Activated CD4-positive, alpha-beta T cell treated with anti-CD3 and anti-CD28 coated beads, Interleukin-2, amount 50 U/mL, for 48 hours (primary cell): Measurements from ENCODE around the gene ZNF273.
"Not testable (repeated sequence)": the region's sequence is repeated elsewhere in the genome, so short reads cannot be mapped to it uniquely, and the experiment has no call there.

Source experiments
- DNase-seq, 2 experiments: peaks; one replicate each; pipeline ENCODE4 v3.0.0-alpha.2; 2020

Gene ZNF273

DNA sequence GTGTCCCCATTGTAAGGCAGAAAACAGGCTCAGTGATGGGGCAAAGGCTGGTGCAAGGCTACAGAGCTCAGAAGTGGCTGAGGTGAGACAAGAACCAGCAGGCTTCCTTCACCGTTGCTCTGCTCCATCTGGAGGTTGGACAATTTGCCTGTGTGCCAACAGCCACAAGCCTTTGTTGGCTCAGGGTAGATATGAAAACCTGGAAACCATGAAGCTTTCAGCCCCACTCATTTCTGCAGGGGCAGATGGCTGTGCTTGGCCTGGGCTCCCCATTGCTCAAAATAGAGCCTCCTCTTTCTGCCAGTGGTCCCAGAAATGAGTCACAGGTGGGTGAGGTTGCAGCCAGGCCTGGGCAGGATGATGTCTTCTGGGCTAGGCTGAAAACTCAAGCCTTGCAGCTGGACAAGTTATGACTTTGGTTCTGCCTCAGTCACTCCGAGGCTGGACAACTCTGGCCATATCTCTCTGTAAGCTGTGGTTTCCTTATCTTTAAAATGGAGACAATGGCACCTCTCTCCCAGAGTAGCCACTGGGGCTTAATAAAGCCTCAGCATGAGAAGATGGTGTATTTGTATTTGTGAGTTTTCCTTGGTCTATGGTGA is 12.2 kb upstream of the ZNF273 start:
- no peak for DNase-seq

DNA sequence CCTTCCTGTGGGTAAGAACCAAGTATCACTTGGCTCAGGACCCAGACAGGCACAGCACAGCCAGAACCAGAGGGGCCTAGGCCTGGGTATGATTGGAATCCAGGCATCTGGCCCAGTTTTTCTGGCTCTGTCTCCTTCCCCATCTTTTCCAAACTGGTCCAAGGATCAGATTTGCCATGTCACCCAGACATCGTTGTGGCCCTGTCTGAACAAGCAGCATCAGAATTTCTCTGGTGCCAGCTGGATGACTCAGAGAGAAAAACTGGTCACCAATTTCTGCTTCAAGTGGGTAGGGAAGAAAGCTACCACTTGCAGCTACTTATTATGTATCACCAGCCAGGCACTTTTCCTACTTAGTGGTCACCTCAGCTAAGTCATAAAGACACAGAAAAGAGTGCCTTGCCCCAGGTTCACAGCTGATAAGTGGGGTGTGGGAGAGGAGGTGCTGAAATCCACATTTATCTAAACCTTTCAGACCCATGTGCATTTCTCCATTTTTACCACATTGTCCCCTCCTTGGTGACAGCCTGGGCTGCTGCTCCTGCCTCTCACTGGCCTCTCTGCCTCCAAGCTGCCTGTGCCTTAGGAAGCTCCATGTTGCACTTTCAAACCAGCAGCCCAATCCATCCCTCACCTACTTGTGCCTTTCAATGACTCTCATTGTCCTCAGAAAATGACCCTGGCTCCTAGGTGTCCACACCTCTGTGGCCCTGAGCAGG is 11.6 kb upstream of the ZNF273 start:
- not testable (repeated sequence) for DNase-seq

GRCh38 chr7:64892116-64892515 is 11.0 kb upstream of the ZNF273 start:
- DNase-seq, result no peak

DNA sequence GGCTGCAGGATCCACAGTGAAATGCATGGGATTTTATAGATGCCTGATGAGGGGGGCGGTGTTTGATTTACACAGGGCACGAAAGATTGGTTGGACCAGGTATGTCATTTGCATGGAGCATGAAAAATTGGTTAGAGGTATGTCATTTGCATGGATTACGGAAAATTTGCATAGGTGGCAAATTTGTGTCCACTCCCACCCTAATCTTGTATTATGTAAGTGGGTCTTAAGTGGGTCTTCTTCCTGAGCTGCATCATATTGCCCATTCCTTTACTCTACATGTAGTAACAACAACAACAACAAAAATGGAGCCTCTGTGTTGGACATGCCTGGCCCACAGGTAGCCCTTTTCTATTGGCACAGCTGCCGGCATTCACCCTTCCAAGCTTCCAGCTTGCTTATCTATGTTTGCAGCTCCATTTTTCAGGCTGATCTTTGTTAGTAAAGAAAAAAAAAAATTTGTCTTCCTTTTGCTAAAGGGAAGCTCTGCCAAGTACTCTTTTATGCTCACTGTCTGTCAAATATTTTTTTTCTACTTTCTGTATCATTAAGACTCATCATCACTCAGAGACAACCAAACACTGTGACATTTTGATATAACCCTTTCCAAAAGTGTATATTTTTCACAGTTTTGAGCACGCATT is 10.3 kb upstream of the ZNF273 start:
- DNase-seq, result no peak

DNA sequence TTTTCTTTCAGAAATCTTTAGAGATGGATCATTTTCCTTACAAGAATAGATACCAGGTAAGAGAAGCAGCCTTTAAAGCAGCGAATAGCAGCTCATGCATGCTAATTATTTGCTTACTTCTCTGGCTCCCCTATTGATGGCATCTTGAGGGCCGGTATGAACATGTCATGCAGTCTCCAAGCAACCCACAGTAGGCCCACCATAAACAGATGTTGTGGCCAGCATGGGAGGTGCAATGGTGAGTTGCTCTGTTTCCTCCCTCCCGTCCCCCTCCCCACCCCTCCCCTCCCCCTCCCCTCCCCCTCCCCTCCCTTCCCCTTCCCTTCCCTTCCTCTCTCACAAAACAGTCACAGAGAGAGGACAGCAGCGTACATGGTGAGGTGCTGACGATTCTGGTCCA is 9.7 kb upstream of the ZNF273 start:
- DNase-seq, result no peak

- DNase-seq, result not testable (repeated sequence)
These were observed 640 bp upstream of the ZNF273 start for GRCh38 chr7:64902461-64902805.

DNA sequence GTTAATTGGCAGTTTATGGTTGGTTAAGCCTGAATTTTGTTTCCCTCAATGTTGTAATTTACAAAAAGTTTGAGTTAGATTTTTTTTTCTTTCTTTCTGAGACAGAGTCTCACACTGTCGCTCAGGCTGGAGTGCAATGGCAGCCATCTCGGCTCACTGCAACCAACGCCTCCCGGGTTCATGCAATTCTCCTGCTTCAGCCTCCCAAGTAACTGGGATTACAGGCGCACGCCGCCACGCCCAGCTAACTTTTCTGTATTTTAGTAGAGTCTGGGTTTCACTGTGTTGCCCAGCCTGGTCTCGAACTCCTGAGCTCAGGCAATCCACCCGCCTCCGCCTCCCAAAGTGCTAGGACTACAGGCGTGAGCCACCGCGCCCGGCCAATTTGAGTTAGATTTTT is 935 bp downstream of the ZNF273 start:
- DNase-seq, result no peak

- no peak for DNase-seq
These were observed 2.1 kb downstream of the ZNF273 start for GRCh38 chr7:64905133-64905532.

DNA sequence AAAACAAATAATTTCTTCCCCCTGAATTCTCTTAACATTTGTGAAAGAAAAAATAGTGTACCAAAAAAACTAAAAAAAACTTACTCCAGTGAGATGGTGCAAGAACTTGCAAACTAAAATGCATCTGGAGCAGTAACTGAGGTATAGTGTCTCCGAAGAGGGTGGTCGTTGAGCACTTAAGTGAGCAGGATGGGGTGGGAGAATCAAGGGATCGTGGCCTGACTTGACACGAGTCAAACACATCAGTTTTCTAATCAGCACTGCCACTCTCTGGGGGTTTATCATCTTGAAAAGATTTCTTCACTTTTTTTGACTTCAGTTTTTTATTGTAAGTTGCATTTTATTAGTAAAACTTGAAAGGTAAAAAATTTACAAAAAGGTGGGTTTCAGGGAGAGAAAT is 2.5 kb downstream of the ZNF273 start:
- no peak for DNase-seq

GRCh38 chr7:64907641-64908326 is 4.7 kb downstream of the ZNF273 start:
- no peak for DNase-seq

- DNase-seq, result no peak
These were observed 5.3 kb downstream of the ZNF273 start for GRCh38 chr7:64908358-64908757.

- no peak for DNase-seq
These were observed 11.5 kb downstream of the ZNF273 start for GRCh38 chr7:64914557-64914956.

DNA sequence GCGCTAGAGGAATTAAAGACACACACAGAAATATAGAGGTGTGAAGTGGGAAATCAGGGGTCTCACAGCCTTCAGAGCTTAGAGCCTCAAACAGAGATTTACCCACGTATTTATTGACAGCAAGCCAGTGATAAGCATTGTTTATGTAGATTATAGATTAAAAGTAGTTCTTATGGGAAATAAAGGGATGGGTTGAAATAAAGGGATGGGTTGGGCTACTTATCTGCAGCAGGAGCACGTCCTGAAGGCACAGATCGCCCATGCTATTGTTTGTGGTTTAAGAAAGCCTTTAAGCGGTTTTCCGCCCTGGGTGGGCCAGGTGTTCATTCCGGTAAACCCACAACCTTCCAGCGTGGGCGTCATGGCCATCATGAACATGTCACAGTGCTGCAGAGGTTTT is 12.2 kb downstream of the ZNF273 start:
- DNase-seq, result not testable (repeated sequence)

DNA sequence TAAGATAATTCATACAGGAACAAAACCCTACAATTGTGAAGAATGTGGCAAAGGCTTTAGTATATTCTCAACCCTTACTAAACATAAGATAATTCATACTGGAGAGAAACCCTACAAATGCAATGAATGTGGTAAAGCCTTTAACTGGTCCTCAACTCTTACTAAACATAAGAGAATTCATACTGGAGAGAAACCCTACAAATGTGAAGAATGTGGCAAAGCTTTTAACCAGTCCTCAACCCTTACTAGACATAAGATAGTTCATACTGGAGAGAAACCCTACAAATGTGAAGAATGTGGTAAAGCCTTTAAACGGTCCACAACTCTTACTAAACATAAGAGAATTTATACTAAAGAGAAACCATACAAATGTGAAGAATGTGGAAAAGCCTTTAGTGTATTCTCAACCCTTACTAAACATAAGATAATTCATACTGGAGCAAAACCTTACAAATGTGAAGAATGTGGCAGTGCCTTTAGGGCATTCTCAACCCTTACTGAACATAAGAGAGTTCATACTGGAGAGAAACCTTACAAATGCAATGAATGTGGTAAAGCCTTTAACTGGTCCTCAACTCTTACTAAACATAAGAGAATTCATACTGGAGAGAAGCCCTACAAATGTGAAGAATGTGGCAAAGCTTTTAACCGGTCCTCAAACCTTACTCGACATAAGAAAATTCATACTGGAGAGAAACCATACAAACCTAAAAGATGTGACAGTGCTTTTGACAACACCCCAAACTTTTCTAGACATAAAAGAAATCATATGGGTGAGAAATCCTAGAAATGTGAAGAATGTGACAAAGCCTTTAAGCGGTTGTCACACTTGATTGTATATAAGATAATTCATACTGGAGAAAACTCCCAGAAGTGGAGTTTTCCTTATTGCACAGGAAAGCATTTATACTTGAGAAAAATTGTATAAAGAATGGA is 25.4 kb downstream of the ZNF273 start:
- not testable (repeated sequence) for DNase-seq

DNA sequence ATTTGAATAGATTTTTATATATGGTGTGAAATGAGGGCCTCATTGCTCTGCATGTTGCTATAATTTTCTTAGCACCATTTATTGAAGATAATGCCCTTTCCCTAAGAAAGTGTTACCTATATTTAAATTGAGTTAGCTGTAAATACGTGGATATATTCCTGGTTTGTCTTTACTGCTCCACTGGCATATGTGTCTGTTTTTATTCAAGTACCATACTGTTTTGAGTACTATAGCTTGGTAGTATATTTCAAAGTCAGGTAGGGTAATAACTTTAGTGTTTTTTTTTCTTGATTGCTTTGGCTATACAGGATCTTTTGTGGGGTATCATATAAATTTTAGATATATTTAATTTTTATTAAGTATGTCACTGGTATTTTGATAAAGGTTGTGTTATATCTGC is 31.4 kb downstream of the ZNF273 start:
- no peak for DNase-seq

GRCh38 chr7:64938540-64938939 is 35.5 kb downstream of the ZNF273 start:
- DNase-seq, result no peak

GRCh38 chr7:64940021-64940420 is 36.9 kb downstream of the ZNF273 start:
- DNase-seq, result not testable (repeated sequence)

GRCh38 chr7:64944667-64945502 is 41.8 kb downstream of the ZNF273 start:
- not testable (repeated sequence) for DNase-seq

DNA sequence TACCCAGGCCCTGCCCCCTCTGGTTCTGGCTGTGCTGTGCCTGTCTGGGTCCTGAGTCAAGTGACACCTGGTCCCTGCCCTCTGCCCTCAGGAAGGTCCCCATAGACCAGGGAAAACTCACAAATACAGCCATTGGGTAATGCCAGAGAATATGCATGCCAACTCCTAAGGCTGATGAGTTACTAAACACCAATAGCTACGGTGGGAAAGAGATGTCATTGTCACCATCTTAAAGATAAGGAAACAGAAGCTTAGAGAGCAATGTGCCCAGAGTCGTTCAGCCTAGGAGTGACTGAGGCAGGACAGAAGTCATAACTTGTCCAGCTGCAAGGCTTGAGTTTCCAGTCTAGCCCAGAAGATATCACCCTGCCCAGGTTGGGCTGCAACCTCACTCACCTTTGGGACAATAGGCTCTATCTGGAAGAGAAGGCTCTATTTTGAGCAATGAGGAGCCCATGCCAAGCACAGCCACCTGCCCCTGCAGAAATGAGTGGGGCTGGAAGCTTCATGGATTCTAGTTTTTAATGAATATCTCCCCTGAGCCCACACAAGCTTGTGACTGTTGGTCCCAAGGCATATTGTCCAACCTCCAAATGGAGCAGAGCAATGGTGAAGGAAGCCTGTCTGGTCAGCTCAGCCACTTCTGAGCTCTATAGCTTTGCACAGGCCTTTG is 42.6 kb downstream of the ZNF273 start:
- no peak for DNase-seq

- peak; percentile 37 to 45 for DNase-seq
These were observed 43.7 kb downstream of the ZNF273 start for GRCh38 chr7:64946772-64947171.
